Measurements from ENCODE around the gene MYNN.

MYNN gene

GRCh38 chr3:169822983-169823382, 49.8 kb downstream of the MYNN start:
- TF ChIP-seq CTCF (IDR thresholded peaks at IDR 0.05; ENCODE audit: low read depth, low read length) = no peak
- no peak for DNase-seq (ENCODE audit: low read depth in 2 of 2)

GRCh38 chr3:169825316-169825715, 52.1 kb downstream of the MYNN start:
- no peak for DNase-seq (ENCODE audit: low read depth in 2 of 2)
- no peak overlapping the region for H3K4me3 ChIP-seq (replicated peaks in 1 of 2; ENCODE audit: low read depth in 2 of 2, low read length in 2 of 2)
- TF ChIP-seq CTCF (IDR thresholded peaks at IDR 0.05; ENCODE audit: low read depth, low read length) = no peak

More at GRCh38 chr3:169822983-169823382, 49.8 kb downstream of the MYNN start:
- H3K4me3 ChIP-seq (replicated peaks in 1 of 2; ENCODE audit: low read depth in 2 of 2, low read length in 2 of 2) = no peak overlapping the region

- no peak for TF ChIP-seq CTCF (IDR thresholded peaks at IDR 0.05; ENCODE audit: low read depth, low read length)
- no peak overlapping the region for H3K4me3 ChIP-seq (replicated peaks in 1 of 2; ENCODE audit: low read depth in 2 of 2, low read length in 2 of 2)
These were observed 54.5 kb downstream of the MYNN start for GRCh38 chr3:169827712-169828111.

GRCh38 chr3:169835533-169835932, 62.3 kb downstream of the MYNN start:
- DNase-seq (ENCODE audit: low read depth in 2 of 2) = no peak
- no peak overlapping the region for H3K4me3 ChIP-seq (replicated peaks in 1 of 2; ENCODE audit: low read depth in 2 of 2, low read length in 2 of 2)
- TF ChIP-seq CTCF (IDR thresholded peaks at IDR 0.05; ENCODE audit: low read depth, low read length) = no peak

More at GRCh38 chr3:169827712-169828111, 54.5 kb downstream of the MYNN start:
- DNase-seq (ENCODE audit: low read depth in 2 of 2) = no peak

- peak; percentile 26 to 58 for DNase-seq (ENCODE audit: low read depth in 2 of 2)
- no peak for TF ChIP-seq CTCF (IDR thresholded peaks at IDR 0.05; ENCODE audit: low read depth, low read length)
- no peak overlapping the region for H3K4me3 ChIP-seq (replicated peaks in 1 of 2; ENCODE audit: low read depth in 2 of 2, low read length in 2 of 2)
These were observed 63.1 kb downstream of the MYNN start for GRCh38 chr3:169836078-169836941.

GRCh38 chr3:169836942-169837275, 63.7 kb downstream of the MYNN start:
- peak in 1 of 2 donors; percentile 20 for DNase-seq (ENCODE audit: low read depth in 2 of 2)
- H3K4me3 ChIP-seq (replicated peaks in 1 of 2; ENCODE audit: low read depth in 2 of 2, low read length in 2 of 2) = no peak overlapping the region
- no peak for TF ChIP-seq CTCF (IDR thresholded peaks at IDR 0.05; ENCODE audit: low read depth, low read length)

Measured in cardiac fibroblast (primary cell).